Hepatocyte (in vitro differentiated cells): Measurements from ENCODE around the gene VOPP1.
"Not testable (repeated sequence)": the region's sequence is repeated elsewhere in the genome, so short reads cannot be mapped to it uniquely, and the experiment has no call there.

Source experiments
- EZH2 ChIP-seq: fragments of 200-600 bp; sonication (generic); IDR thresholded peaks from 2 replicates; pipeline ENCODE4 v1.6.1; 2016; ENCODE audit warnings: antibody characterized with exemption, mild to moderate bottlenecking, borderline replicate concordance
- EZH2phosphoT487 ChIP-seq: fragments of 200-600 bp; sonication (generic); IDR thresholded peaks from one replicate; pipeline ENCODE4 v1.6.1; 2018; ENCODE audit warnings: antibody characterized with exemption, mild to moderate bottlenecking, low read depth, moderate library complexity; ENCODE audit not compliant: unreplicated experiment, severe bottlenecking
- TF ChIP-seq, protein P1 (sequence below): fragments of 200-600 bp; sonication (generic); IDR thresholded peaks from 2 replicates; pipeline ENCODE4 v1.5.1; 2016; ENCODE audit warnings: antibody characterized with exemption, mild to moderate bottlenecking; ENCODE audit not compliant: poor library complexity

DNA sequence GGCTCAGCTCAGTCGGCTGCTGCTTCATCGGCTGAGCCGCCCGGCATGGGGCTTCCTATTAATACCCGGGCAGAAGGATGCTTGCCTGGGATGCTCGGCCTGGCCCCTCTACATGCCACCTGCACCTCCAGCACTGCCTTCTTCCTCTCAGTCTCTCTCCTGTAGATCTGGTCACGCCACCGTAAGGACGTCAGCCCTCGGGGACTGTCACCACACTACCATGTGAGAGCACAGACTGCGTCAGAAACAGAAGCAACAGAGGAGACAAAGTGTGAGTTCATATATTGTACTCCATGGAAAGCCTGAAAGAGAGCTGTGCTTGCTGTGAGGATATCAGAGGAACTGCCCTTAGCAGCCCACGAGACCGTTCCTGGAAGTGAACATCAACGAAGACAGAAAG, 99.9 kb downstream of the VOPP1 start:
- TF ChIP-seq, protein P1, sequence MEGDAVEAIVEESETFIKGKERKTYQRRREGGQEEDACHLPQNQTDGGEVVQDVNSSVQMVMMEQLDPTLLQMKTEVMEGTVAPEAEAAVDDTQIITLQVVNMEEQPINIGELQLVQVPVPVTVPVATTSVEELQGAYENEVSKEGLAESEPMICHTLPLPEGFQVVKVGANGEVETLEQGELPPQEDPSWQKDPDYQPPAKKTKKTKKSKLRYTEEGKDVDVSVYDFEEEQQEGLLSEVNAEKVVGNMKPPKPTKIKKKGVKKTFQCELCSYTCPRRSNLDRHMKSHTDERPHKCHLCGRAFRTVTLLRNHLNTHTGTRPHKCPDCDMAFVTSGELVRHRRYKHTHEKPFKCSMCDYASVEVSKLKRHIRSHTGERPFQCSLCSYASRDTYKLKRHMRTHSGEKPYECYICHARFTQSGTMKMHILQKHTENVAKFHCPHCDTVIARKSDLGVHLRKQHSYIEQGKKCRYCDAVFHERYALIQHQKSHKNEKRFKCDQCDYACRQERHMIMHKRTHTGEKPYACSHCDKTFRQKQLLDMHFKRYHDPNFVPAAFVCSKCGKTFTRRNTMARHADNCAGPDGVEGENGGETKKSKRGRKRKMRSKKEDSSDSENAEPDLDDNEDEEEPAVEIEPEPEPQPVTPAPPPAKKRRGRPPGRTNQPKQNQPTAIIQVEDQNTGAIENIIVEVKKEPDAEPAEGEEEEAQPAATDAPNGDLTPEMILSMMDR = not testable (repeated sequence)
- not testable (repeated sequence) for TF ChIP-seq EZH2, EZH2phosphoT487
